Measurements from ENCODE around the gene TAS2R50.

The TAS2R50 gene

DNA sequence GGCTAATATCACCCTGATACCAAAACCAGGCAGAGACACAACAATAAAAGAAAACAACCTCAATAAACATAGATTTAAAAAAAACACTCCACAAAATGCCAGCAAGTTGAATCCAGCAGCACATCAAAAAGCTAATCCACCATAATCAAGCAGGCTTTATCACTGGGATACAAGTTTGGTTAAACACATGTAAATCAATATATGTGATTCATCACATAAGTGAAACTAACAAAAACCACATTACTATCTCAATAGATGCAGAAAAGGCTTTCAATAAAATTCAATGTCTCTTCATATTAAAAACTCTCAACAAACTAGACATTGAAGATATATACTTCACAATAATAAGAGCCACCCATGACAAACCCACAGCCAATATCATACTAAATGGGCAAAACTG lies 30.6 kb downstream of the TAS2R50 start:
- no peak for TF ChIP-seq FOXP2 (optimal IDR thresholded peaks at IDR 0.05; ENCODE audit: borderline replicate concordance, extremely low read depth, extremely low read length, insufficient read depth)
- no peak for TF ChIP-seq TAF1 (IDR thresholded peaks at IDR 0.05; ENCODE audit: borderline replicate concordance, insufficient read depth, low read length)
- TF ChIP-seq SIN3A (IDR thresholded peaks at IDR 0.05; ENCODE audit: borderline replicate concordance, insufficient read depth, low read length): no peak
- no peak for TF ChIP-seq POLR2AphosphoS5 (IDR thresholded peaks at IDR 0.05; ENCODE audit: low read depth, low read length)
- TF ChIP-seq, protein P1, sequence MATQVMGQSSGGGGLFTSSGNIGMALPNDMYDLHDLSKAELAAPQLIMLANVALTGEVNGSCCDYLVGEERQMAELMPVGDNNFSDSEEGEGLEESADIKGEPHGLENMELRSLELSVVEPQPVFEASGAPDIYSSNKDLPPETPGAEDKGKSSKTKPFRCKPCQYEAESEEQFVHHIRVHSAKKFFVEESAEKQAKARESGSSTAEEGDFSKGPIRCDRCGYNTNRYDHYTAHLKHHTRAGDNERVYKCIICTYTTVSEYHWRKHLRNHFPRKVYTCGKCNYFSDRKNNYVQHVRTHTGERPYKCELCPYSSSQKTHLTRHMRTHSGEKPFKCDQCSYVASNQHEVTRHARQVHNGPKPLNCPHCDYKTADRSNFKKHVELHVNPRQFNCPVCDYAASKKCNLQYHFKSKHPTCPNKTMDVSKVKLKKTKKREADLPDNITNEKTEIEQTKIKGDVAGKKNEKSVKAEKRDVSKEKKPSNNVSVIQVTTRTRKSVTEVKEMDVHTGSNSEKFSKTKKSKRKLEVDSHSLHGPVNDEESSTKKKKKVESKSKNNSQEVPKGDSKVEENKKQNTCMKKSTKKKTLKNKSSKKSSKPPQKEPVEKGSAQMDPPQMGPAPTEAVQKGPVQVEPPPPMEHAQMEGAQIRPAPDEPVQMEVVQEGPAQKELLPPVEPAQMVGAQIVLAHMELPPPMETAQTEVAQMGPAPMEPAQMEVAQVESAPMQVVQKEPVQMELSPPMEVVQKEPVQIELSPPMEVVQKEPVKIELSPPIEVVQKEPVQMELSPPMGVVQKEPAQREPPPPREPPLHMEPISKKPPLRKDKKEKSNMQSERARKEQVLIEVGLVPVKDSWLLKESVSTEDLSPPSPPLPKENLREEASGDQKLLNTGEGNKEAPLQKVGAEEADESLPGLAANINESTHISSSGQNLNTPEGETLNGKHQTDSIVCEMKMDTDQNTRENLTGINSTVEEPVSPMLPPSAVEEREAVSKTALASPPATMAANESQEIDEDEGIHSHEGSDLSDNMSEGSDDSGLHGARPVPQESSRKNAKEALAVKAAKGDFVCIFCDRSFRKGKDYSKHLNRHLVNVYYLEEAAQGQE (IDR thresholded peaks at IDR 0.05; ENCODE audit: insufficient read depth in 1 of 2, low read depth in 2 of 2, low read length in 2 of 2): no peak

- TF ChIP-seq TAF1 (IDR thresholded peaks at IDR 0.05; ENCODE audit: borderline replicate concordance, insufficient read depth, low read length) (no peak), FOXP2 (optimal IDR thresholded peaks at IDR 0.05; ENCODE audit: borderline replicate concordance, extremely low read depth, extremely low read length, insufficient read depth) (no peak), SIN3A (IDR thresholded peaks at IDR 0.05; ENCODE audit: borderline replicate concordance, insufficient read depth, low read length) (no peak), POLR2AphosphoS5 (IDR thresholded peaks at IDR 0.05; ENCODE audit: low read depth, low read length) (no peak)
- TF ChIP-seq, protein P1 (IDR thresholded peaks at IDR 0.05; ENCODE audit: insufficient read depth in 1 of 2, low read depth in 2 of 2, low read length in 2 of 2): no peak
Observed at GRCh38 chr12:10952645-10953044, 34.1 kb downstream of the TAS2R50 start.

DNA sequence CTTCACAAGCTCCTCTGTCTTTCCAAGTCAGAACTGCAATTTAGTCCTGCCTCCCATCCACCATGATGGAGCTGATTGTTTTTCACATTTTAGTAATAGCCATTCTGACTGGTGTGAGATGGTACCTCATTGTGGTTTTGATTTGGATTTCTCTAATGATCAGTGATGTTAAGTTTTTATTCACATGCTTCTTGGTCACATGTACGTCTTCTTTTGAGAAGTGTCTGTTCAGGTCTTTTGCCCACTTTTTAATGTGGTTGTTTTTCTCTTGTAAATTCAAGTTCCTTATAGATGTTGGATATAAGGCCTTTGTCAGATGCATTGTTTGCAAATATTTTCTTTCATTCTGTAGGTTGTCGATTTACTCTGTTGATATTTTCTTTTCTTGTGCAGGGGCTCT lies 43.5 kb downstream of the TAS2R50 start:
- no peak for TF ChIP-seq POLR2AphosphoS5 (IDR thresholded peaks at IDR 0.05; ENCODE audit: low read depth, low read length)
- no peak for TF ChIP-seq TAF1 (IDR thresholded peaks at IDR 0.05; ENCODE audit: borderline replicate concordance, insufficient read depth, low read length)
- TF ChIP-seq, protein P1 (IDR thresholded peaks at IDR 0.05; ENCODE audit: insufficient read depth in 1 of 2, low read depth in 2 of 2, low read length in 2 of 2): no peak
- TF ChIP-seq SIN3A (IDR thresholded peaks at IDR 0.05; ENCODE audit: borderline replicate concordance, insufficient read depth, low read length): no peak
- TF ChIP-seq FOXP2 (optimal IDR thresholded peaks at IDR 0.05; ENCODE audit: borderline replicate concordance, extremely low read depth, extremely low read length, insufficient read depth): no peak

GRCh38 chr12:10941916-10942607 lies 44.6 kb downstream of the TAS2R50 start:
- TF ChIP-seq POLR2AphosphoS5 (IDR thresholded peaks at IDR 0.05; ENCODE audit: low read depth, low read length) (no peak), TAF1 (IDR thresholded peaks at IDR 0.05; ENCODE audit: borderline replicate concordance, insufficient read depth, low read length) (no peak), FOXP2 (optimal IDR thresholded peaks at IDR 0.05; ENCODE audit: borderline replicate concordance, extremely low read depth, extremely low read length, insufficient read depth) (no peak), SIN3A (IDR thresholded peaks at IDR 0.05; ENCODE audit: borderline replicate concordance, insufficient read depth, low read length) (no peak)
- TF ChIP-seq, protein P1 (IDR thresholded peaks at IDR 0.05; ENCODE audit: insufficient read depth in 1 of 2, low read depth in 2 of 2, low read length in 2 of 2): no peak

Data from PFSK-1 (cell line).